ENCODE measurements around the gene TCF12. TPM values are rescaled to one million over a fixed set of nuclear protein-coding genes. Genes with fewer than 3 reads are reported as not detected.

Gene TCF12
- total RNA-seq, 1 experiment from 2014 or later, result 76.7 TPM

DNA sequence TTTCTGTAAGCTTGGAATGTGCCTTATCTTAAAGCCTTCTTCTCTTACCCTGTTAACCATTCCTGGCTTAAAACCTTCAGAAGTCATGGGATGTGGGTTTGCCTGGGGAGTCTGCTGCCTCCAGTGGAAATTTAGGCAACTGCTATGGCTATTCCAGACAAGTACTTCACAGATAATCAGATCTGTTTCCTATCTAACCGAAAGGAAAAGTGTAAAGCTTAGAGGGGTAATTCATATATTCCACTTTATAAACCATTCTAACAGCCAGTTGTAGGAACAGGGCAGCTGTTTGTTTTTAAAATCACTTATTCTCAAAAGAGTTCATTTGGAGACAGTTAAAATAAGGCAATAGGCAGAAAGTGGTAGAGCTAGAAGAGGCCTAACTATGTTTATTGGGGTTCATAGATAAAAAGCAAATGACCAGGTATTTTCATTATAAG, 219.9 kb downstream of the TCF12 start:
- Histone ChIP-seq H3K9me3 (ENCODE audit: control insufficient read depth, low read depth, low read length) (no peaks in the 10 kb centered on the region), H2BK12ac (ENCODE audit: insufficient read length, low read depth, low read length) (no peak overlapping the region), H3K4me1 (ENCODE audit: insufficient read depth, low read length) (peaks cover 7% of the 10 kb centered on the region), H3K27ac (ENCODE audit: insufficient read length, low read depth, low read length) (no peak overlapping the region), H3K27me3 (ENCODE audit: insufficient read depth, low read length) (no peaks in the 10 kb centered on the region), H3K79me1 (ENCODE audit: insufficient read depth, low read depth, low read length, poor library complexity, severe bottlenecking) (peaks cover 2% of the 10 kb centered on the region), H3K4ac (ENCODE audit: low read depth, low read length) (no peak overlapping the region), H2BK20ac (ENCODE audit: low read depth, low read length, poor library complexity, severe bottlenecking) (no peak overlapping the region), H3K18ac (ENCODE audit: insufficient read length, low read depth, low read length) (no peak overlapping the region), H3T11ph (ENCODE audit: low read length) (no peak overlapping the region), H4K20me1 (ENCODE audit: control insufficient read depth, insufficient read depth, insufficient read length) (no peaks in the 10 kb centered on the region), H2AK5ac (ENCODE audit: insufficient read length, low read length) (no peak overlapping the region), H3K4me2 (ENCODE audit: insufficient read depth, insufficient read length, low read length) (no peak overlapping the region), H4K91ac (ENCODE audit: insufficient read length, low read depth, low read length) (no peak overlapping the region), H2BK5ac (ENCODE audit: insufficient read length, low read length) (no peak overlapping the region), H2BK120ac (ENCODE audit: low read depth, low read length, poor library complexity, severe bottlenecking) (no peak overlapping the region), H3K9ac (ENCODE audit: extremely low read depth, insufficient read length, low read length) (no peak overlapping the region), H2AFZ (ENCODE audit: low read length) (no peak overlapping the region), H3K23ac (ENCODE audit: insufficient read length, low read depth, low read length) (no peak overlapping the region), H3K23me2 (ENCODE audit: insufficient read length, low read depth, low read length, poor library complexity, severe bottlenecking) (no peaks in the 10 kb centered on the region), H4K8ac (replicated peaks; ENCODE audit: insufficient read length, low read depth, low read length) (no peak overlapping the region), H3K56ac (ENCODE audit: insufficient read length, low read depth, low read length) (no peak overlapping the region), H4K5ac (ENCODE audit: insufficient read length, low read depth, low read length) (no peak overlapping the region), H3K79me2 (ENCODE audit: insufficient read depth, low read length) (no peaks in the 10 kb centered on the region), H2BK15ac (ENCODE audit: low read depth, low read length) (no peak overlapping the region), H3K14ac (ENCODE audit: insufficient read depth, low read length) (no peak overlapping the region)
- Mint-ChIP-seq H3K4me3 (no peak overlapping the region), H3K4me1 (peaks cover 25 to 27% of the 10 kb centered on the region in 2 experiments), H3K27ac (0 out of 7 replicates have a peak overlapping the region, but pooled peaks of 1 of the 3 experiments have one; percentile 28), H3K27me3 (ENCODE audit: low read depth) (no peaks in the 10 kb centered on the region), H3K36me3 (ENCODE audit: insufficient read depth in 1 of 3, low read depth in 3 of 3) (no peaks in the 10 kb centered on the region), H3K9me3 (no peaks in the 10 kb centered on the region)
- no CpG with 5 or more reads among the region's 1 CpG for WGBS (ENCODE audit: extremely low coverage, insufficient read length, low lambda C conversion rate)
- TF ChIP-seq CTCF (conservative IDR thresholded peaks at IDR 0.05), result peak; percentile 88
- peak; percentile 64 for DNase-seq

All from H9 (cell line).